Dedifferentiated amniotic fluid mesenchymal stem cell (primary cell): Measurements from ENCODE around the gene TM9SF4.

Experiments
- DNase-seq: peaks from one replicate; pipeline ENCODE4 v3.0.0-alpha.2; 2016; ENCODE audit errors: extremely low spot score

The TM9SF4 gene

GRCh38 chr20:32206760-32207625 lies 97.5 kb downstream of the TM9SF4 start:
- DNase-seq = no peak

GRCh38 chr20:32207626-32208498 lies 98.3 kb downstream of the TM9SF4 start, which contains the start of the genes PLAGL2 and POFUT1:
Gene PLAGL2 (minus strand): TSS chr20:32207743. CDS start chr20:32202178, 5,565 bp downstream.
Gene POFUT1 (plus strand): TSS chr20:32207880. CDS start chr20:32207942, 62 bp downstream.
- peak; percentile 84 for DNase-seq

DNA sequence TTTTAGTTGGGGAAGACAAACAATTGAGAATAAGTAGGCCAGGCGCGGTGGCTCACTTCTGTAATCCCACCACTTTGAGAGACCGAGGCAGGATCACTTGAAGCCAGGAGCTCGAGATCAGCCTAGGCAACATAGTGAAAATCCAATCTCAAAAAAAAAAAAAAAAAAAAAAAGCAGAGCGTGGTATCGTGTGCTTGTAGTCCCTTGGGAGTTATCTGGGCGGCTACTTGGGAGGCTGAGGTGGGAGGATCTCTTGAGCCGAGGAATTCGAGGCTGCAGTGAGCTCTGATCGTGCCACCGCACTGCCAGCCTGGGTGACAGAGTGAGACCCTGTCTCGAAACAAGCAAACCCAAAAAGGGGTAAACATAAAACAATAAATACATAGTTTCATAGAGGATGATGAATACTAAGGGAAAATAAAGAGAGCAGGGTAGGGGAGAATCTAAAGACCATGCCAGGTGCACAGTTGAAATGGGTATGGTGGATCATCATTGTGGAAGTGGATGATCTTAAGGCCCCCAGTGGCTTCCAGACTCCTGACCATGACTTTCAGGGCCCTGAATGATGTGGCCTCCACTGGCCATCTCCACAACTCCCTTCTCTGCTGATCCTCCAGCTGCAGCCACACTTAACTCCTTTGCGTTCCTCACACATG lies 99.1 kb downstream of the TM9SF4 start:
- no peak for DNase-seq

- no peak for DNase-seq
Measured at GRCh38 chr20:32209850-32210605, 100.5 kb downstream of the TM9SF4 start.

DNA sequence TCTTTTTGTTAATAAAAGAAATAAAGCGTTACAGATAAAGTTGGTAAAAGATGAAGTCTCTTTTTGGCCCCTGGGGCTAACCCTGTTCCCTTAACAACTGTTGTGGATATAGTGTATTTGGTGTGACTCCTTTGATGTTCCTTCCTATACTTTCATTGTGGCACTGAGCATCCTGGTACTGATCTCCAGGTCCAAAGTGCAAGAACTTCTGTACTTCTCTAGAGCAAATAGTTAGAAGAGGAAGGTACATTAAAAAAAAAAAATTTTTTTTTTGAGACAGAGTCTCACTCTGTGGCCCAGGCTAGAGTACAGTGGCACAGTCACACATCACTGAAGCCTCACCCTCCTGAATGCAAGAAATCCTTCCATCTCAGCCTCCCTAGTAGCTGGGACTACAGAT lies 104.4 kb downstream of the TM9SF4 start:
- no peak for DNase-seq

DNA sequence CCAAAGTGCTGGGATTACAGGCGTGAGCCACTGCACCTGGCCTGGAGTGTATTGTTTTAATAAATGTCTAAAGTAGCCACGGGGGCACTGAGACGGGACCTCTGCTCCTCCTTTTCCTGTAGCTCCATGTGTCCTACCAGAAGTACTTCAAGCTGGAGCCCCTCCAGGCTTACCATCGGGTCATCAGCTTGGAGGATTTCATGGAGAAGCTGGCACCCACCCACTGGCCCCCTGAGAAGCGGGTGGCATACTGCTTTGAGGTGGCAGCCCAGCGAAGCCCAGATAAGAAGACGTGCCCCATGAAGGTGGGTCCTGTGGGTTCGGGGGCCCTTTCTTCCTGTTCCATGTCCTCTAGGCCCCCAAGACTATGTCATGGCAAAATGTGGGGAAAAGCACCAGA lies 105.6 kb downstream of the TM9SF4 start:
- no peak for DNase-seq

GRCh38 chr20:32215729-32216128 lies 106.2 kb downstream of the TM9SF4 start:
- no peak for DNase-seq

DNA sequence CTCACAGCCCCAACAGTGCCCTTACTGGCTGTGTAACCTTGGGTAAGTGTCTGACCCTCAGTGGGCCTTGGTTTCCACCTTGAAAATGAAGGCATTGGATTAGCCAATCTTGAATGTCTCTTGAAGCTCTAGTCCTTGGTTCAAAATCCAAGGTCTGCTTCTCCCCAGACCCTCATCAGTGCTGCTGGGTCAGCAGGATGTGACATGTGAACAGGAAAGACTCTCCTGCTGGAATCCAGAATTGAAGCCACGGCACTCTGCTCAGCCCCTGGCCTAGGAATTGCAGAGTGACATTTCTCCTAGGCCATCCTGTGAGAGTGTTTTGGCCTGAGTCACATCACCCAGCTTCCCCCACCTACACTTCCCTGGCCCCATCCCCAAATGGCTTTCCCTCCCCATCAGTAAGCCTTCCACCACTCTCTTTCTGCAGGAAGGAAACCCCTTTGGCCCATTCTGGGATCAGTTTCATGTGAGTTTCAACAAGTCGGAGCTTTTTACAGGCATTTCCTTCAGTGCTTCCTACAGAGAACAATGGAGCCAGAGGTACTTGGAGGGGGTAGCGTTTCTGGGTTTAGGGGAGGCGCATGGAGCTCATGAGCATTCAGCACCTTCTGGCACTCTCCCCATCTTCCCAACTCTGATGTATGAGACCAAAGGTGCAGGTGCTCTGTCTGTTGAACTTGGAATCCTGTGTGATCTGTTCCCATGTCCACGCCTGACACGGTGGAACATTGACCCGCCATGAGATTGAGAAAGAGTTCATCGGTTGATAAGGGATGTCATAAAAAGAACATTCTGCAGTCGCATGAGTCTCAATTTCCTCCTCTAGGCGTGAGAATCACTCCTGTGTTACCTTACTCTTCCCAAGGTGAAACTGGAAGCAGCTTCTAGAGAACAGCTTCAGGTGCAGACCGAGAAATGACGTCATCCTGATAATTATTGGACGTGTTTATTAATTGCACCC lies 106.9 kb downstream of the TM9SF4 start:
- no peak for DNase-seq
